ENCODE measurements around the gene MOK. TPM values are rescaled to one million over a fixed set of nuclear protein-coding genes. Genes with fewer than 3 reads are reported as not detected.

MOK gene
- polyA plus RNA-seq, 1 donor from 2014 or later = 63.6 TPM

DNA sequence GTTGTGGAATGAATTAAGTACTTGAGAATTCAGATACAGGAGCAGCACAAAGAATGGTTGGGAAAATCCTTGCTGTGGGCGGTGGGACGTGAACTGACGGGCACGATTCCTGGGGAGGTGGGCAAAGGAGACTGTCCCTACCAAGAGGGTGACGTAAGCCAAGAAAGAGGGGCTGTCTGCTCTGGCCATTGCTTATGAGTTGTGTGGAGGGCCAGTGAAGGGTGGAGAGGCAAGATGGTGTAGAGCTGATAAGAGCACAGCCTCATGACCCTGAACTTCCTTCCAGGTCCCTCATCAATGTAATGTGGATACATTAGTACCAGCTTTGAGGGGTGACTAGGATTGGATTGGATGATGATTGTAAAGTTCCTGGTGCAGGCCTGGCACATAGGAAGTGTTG lies 115.1 kb downstream of the MOK start:
- Histone ChIP-seq H3K27me3 (ENCODE audit: insufficient read depth, low read depth, low read length) (no peaks in the 10 kb centered on the region), H3K9me2 (ENCODE audit: insufficient read depth, low read length) (no peaks in the 10 kb centered on the region), H3K4me3 (ENCODE audit: low read length) (no peak overlapping the region), H3K27ac (ENCODE audit: low read length) (no peak overlapping the region), H2AFZ (ENCODE audit: low read depth, low read length) (no peak overlapping the region), H3K79me2 (replicated peaks; ENCODE audit: insufficient read depth, low read length) (peaks cover 37% of the 10 kb centered on the region), H3K36me3 (ENCODE audit: insufficient read depth, low read length) (no peaks in the 10 kb centered on the region), H4K20me1 (ENCODE audit: insufficient read depth) (peaks cover 4% of the 10 kb centered on the region), H3K9me3 (ENCODE audit: low read length) (no peaks in the 10 kb centered on the region), H3K4me2 (ENCODE audit: low read length) (no peak overlapping the region), H3K9ac (ENCODE audit: low read length) (no peak overlapping the region), H3F3A (ENCODE audit: insufficient read depth, low read length, poor library complexity, severe bottlenecking) (peaks cover 2% of the 10 kb centered on the region)
- TF ChIP-seq TAF1 (IDR thresholded peaks at IDR 0.05; ENCODE audit: low read depth) = no peak
- no peak for TF ChIP-seq EP300 (conservative IDR thresholded peaks at IDR 0.05; ENCODE audit: poor library complexity, severe bottlenecking)
- TF ChIP-seq MXI1 (conservative IDR thresholded peaks at IDR 0.05; ENCODE audit: poor library complexity, severe bottlenecking) = no peak
- TF ChIP-seq POLR2AphosphoS5 (IDR thresholded peaks at IDR 0.05) = no peak
- TF ChIP-seq REST (IDR thresholded peaks at IDR 0.05; ENCODE audit: borderline replicate concordance) = no peak
- no peak for TF ChIP-seq SMC3 (conservative IDR thresholded peaks at IDR 0.05; ENCODE audit: poor library complexity)

- H3K4me3 ChIP-seq (ENCODE audit: low read length) = no peak overlapping the region
- H4K20me1 ChIP-seq (ENCODE audit: insufficient read depth) = no peaks in the 10 kb centered on the region
- H3K9me2 ChIP-seq (ENCODE audit: insufficient read depth, low read length) = no peaks in the 10 kb centered on the region
- TF ChIP-seq SMC3 (conservative IDR thresholded peaks at IDR 0.05; ENCODE audit: poor library complexity) (no peak), REST (IDR thresholded peaks at IDR 0.05; ENCODE audit: borderline replicate concordance) (no peak), TAF1 (IDR thresholded peaks at IDR 0.05; ENCODE audit: low read depth) (no peak), POLR2AphosphoS5 (IDR thresholded peaks at IDR 0.05) (no peak), RAD21 (conservative IDR thresholded peaks at IDR 0.05) (no peak), EP300 (conservative IDR thresholded peaks at IDR 0.05; ENCODE audit: poor library complexity, severe bottlenecking) (no peak), MXI1 (conservative IDR thresholded peaks at IDR 0.05; ENCODE audit: poor library complexity, severe bottlenecking) (no peak), EZH2 (IDR thresholded peaks at IDR 0.05; ENCODE audit: borderline replicate concordance, insufficient read depth, low read length, poor library complexity, severe bottlenecking) (no peak), CTCF (IDR thresholded peaks at IDR 0.05; ENCODE audit: poor library complexity, severe bottlenecking) (no peak)
- no peak overlapping the region for H3K9ac ChIP-seq (ENCODE audit: low read length)
- no peaks in the 10 kb centered on the region for H3K36me3 ChIP-seq (ENCODE audit: insufficient read depth, low read length)
- H3K9me3 ChIP-seq (ENCODE audit: low read length) = no peaks in the 10 kb centered on the region
- H3F3A ChIP-seq (ENCODE audit: insufficient read depth, low read length, poor library complexity, severe bottlenecking) = peaks cover 4% of the 10 kb centered on the region
- H3K4me2 ChIP-seq (ENCODE audit: low read length) = no peak overlapping the region
- no peaks in the 10 kb centered on the region for H3K27me3 ChIP-seq (ENCODE audit: insufficient read depth, low read depth, low read length)
- H2AFZ ChIP-seq (ENCODE audit: low read depth, low read length) = no peak overlapping the region
- H3K27ac ChIP-seq (ENCODE audit: low read length) = no peak overlapping the region
- peaks cover 32% of the 10 kb centered on the region for H3K79me2 ChIP-seq (replicated peaks; ENCODE audit: insufficient read depth, low read length)
Measured at GRCh38 chr14:102188187-102188586, 116.8 kb downstream of the MOK start.

All from neural cell (in vitro differentiated cells).